Loucy (cell line): ENCODE data around the gene SYNM.

ENCODE experiments used
- H2AFZ ChIP-seq: fragments of 200-600 bp; sonication (generic); 2 replicates; pipeline ENCODE4 v1.6.0; 2016; ENCODE audit warnings: antibody characterized with exemption, mild to moderate bottlenecking, low read length, moderate library complexity
- H3F3A ChIP-seq: fragments of 200-600 bp; 2 replicates; pipeline ENCODE4 v1.6.0; 2016; ENCODE audit warnings: antibody characterized with exemption, low read depth, mild to moderate bottlenecking
- H3K27me3 ChIP-seq: fragments of 200-600 bp; sonication (generic); 2 replicates; pipeline ENCODE4 v1.6.1; 2014; ENCODE audit warnings: low read length, mild to moderate bottlenecking; ENCODE audit not compliant: insufficient read depth, poor library complexity, severe bottlenecking
- H3K36me3 ChIP-seq: fragments of 200-600 bp; sonication (generic); 2 replicates; pipeline ENCODE4 v1.6.1; 2016; ENCODE audit warnings: low read length; ENCODE audit not compliant: insufficient read depth
- H3K4me1 ChIP-seq: fragments of 200-600 bp; sonication (generic); 2 replicates; pipeline ENCODE4 v1.5.1; 2014; ENCODE audit warnings: low read length, mild to moderate bottlenecking; ENCODE audit not compliant: insufficient read depth, poor library complexity, severe bottlenecking
- H3K4me2 ChIP-seq: fragments of 200-600 bp; sonication (generic); 2 replicates; pipeline ENCODE4 v1.6.0; 2014; ENCODE audit warnings: antibody characterized with exemption, low read length, low read depth, mild to moderate bottlenecking; ENCODE audit not compliant: poor library complexity, severe bottlenecking
- H3K4me3 ChIP-seq: fragments of 200-600 bp; sonication (generic); 2 replicates; pipeline ENCODE4 v1.5.1; 2014; ENCODE audit warnings: low read length, mild to moderate bottlenecking, mixed read lengths; ENCODE audit not compliant: poor library complexity, severe bottlenecking
- H3K79me2 ChIP-seq: fragments of 200-600 bp; sonication (generic); 2 replicates; pipeline ENCODE4 v1.6.1; 2014; ENCODE audit warnings: low read length; ENCODE audit not compliant: insufficient read depth
- H3K9ac ChIP-seq: fragments of 200-600 bp; sonication (generic); 2 replicates; pipeline ENCODE4 v1.6.0; 2014; ENCODE audit warnings: mild to moderate bottlenecking, low read depth, low read length, moderate library complexity; ENCODE audit not compliant: poor library complexity, severe bottlenecking
- H3K9me2 ChIP-seq: fragments of 200-600 bp; sonication (generic); replicated peaks from 2 replicates; pipeline ENCODE4 v1.6.1; 2016; ENCODE audit warnings: low read depth, low read length, mixed read lengths
- H3K9me3 ChIP-seq: fragments of 200-600 bp; sonication (generic); 2 replicates; pipeline ENCODE4 v1.6.1; 2014; ENCODE audit warnings: mild to moderate bottlenecking, antibody characterized with exemption, low read length, low read depth; ENCODE audit not compliant: insufficient read depth
- H4K20me1 ChIP-seq: fragments of 200-600 bp; sonication (generic); 2 replicates; pipeline ENCODE4 v1.6.0; 2014; ENCODE audit warnings: antibody characterized with exemption, low read length, mild to moderate bottlenecking; ENCODE audit not compliant: insufficient read depth, poor library complexity, severe bottlenecking
- CTCF ChIP-seq: fragments of 200-600 bp; sonication (generic); conservative IDR thresholded peaks from 2 replicates; pipeline ENCODE4 v1.5.1; 2014; ENCODE audit warnings: mild to moderate bottlenecking, antibody characterized with exemption, low read length
- EZH2phosphoT487 ChIP-seq: fragments of 200-600 bp; IDR thresholded peaks from 2 replicates; pipeline ENCODE4 v1.6.1; 2018; ENCODE audit warnings: antibody characterized with exemption, mild to moderate bottlenecking, moderate library complexity, borderline replicate concordance

SYNM gene

DNA sequence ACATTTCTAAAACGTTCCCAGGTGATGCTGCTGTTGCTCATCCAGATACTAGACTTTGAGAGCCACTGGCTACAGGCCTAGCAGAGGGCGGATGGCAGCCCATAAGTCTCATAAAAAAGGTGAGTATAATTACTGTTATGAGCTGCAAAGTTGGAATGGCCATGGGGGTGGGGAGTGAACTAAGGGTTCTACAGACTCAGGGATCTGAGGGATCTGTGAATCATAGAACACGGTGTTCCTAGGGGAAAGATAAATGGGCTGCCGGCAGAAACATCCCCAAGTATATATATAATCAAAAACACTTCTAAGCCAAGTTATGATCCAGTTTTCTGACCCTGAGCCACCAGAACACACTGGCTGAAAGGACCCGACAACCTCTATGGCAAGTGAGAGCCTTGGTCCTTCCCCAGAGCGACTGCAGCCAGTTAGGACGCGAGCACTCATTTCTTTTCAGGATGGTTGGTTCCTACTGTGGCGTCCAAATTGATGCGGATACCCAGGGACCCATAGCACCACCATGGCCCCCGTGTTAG is 7.9 kb upstream of the SYNM start:
- Histone ChIP-seq H3K79me2 (no peaks in the 10 kb centered on the region), H3K9me3 (no peaks in the 10 kb centered on the region), H3K4me1 (peaks cover 5% of the 10 kb centered on the region), H4K20me1 (no peaks in the 10 kb centered on the region), H3K4me3 (no peak overlapping the region), H3K4me2 (no peak overlapping the region), H2AFZ (no peak overlapping the region), H3K9me2 (no peaks in the 10 kb centered on the region), H3F3A (no peaks in the 10 kb centered on the region), H3K36me3 (no peaks in the 10 kb centered on the region), H3K9ac (no peak overlapping the region), H3K27me3 (no peaks in the 10 kb centered on the region)
- TF ChIP-seq CTCF, result no peak
- no peak for TF ChIP-seq EZH2phosphoT487

GRCh38 chr15:99097441-99098410 is 7.2 kb upstream of the SYNM start:
- no peak overlapping the region for H3K4me3 ChIP-seq
- H2AFZ ChIP-seq, result no peak overlapping the region
- no peaks in the 10 kb centered on the region for H3K9me2 ChIP-seq
- no peaks in the 10 kb centered on the region for H3K36me3 ChIP-seq
- no peaks in the 10 kb centered on the region for H3F3A ChIP-seq
- no peak for TF ChIP-seq EZH2phosphoT487
- TF ChIP-seq CTCF, result no peak
- no peak overlapping the region for H3K4me2 ChIP-seq
- H3K4me1 ChIP-seq, result peaks cover 5% of the 10 kb centered on the region
- no peaks in the 10 kb centered on the region for H3K9me3 ChIP-seq
- no peaks in the 10 kb centered on the region for H3K27me3 ChIP-seq
- H4K20me1 ChIP-seq, result no peaks in the 10 kb centered on the region
- H3K79me2 ChIP-seq, result no peaks in the 10 kb centered on the region
- no peak overlapping the region for H3K9ac ChIP-seq

- no peaks in the 10 kb centered on the region for H3K36me3 ChIP-seq
- no peaks in the 10 kb centered on the region for H3K9me2 ChIP-seq
- TF ChIP-seq EZH2phosphoT487, result no peak
- no peaks in the 10 kb centered on the region for H4K20me1 ChIP-seq
- H3K27me3 ChIP-seq, result no peaks in the 10 kb centered on the region
- H3K9me3 ChIP-seq, result no peaks in the 10 kb centered on the region
- H3K79me2 ChIP-seq, result no peaks in the 10 kb centered on the region
- no peak overlapping the region for H3K9ac ChIP-seq
- H3K4me2 ChIP-seq, result no peak overlapping the region
- H3F3A ChIP-seq, result no peaks in the 10 kb centered on the region
- peaks cover 5% of the 10 kb centered on the region for H3K4me1 ChIP-seq
- H2AFZ ChIP-seq, result no peak overlapping the region
- H3K4me3 ChIP-seq, result no peak overlapping the region
Observed at GRCh38 chr15:99098426-99098825, 6.5 kb upstream of the SYNM start.
